CD14-positive monocyte (primary cell): ENCODE results near the gene TIAM2. TPM values are rescaled to one million over a fixed set of nuclear protein-coding genes. Genes with fewer than 3 reads are reported as not detected.

ENCODE experiments used
- DNase-seq, 3 donors: peaks; one replicate each; pipeline ENCODE4 v3.0.0-alpha.2; 2011 to 2022
- H2AFZ ChIP-seq: 2 replicates; pipeline ENCODE4 v1.6.0; 2012; ENCODE audit warnings: mild to moderate bottlenecking, low read depth, low read length, inconsistent platforms; ENCODE audit not compliant: insufficient read depth, poor library complexity, severe bottlenecking
- H3K27ac ChIP-seq, 2 donors: 1 replicate in 1 of 2; 2 replicates in 1 of 2; pipeline ENCODE4 v1.5.1; 2012 to 2013; ENCODE audit warnings: low read length in 2 of 2, control low read depth in 1 of 2, inconsistent platforms in 1 of 2, low read depth in 1 of 2, mild to moderate bottlenecking in 1 of 2
- H3K27me3 ChIP-seq, 2 donors: one replicate each; pipeline versions ENCODE4 v1.6.0 to v1.6.1; 2011 to 2013; ENCODE audit warnings: low read length in 2 of 2; ENCODE audit not compliant: control insufficient read depth in 2 of 2, insufficient read depth in 2 of 2
- H3K36me3 ChIP-seq, 2 donors: replicated peaks in 1 of 2; 1 replicate in 1 of 2; 2 replicates in 1 of 2; pipeline versions ENCODE4 v1.5.1 to v1.6.1; 2012 to 2013; ENCODE audit warnings: low read length in 2 of 2, control low read depth in 1 of 2, inconsistent platforms in 1 of 2, mild to moderate bottlenecking in 1 of 2; ENCODE audit not compliant: insufficient read depth in 2 of 2, control insufficient read depth in 1 of 2
- H3K4me1 ChIP-seq, 2 donors: 1 replicate in 1 of 2; 2 replicates in 1 of 2; pipeline versions ENCODE4 v1.5.1 to v1.6.1; 2012 to 2013; ENCODE audit warnings: low read length in 2 of 2, control low read depth in 1 of 2, inconsistent platforms in 1 of 2, mild to moderate bottlenecking in 1 of 2, moderate library complexity in 1 of 2; ENCODE audit not compliant: insufficient read depth in 2 of 2, control insufficient read depth in 1 of 2
- H3K4me2 ChIP-seq: replicated peaks from 2 replicates; pipeline ENCODE3; 2012; ENCODE audit warnings: low read length, moderate library complexity, mild to moderate bottlenecking; ENCODE audit not compliant: poor library complexity, severe bottlenecking; ENCODE audit errors: extremely low read depth
- H3K4me3 ChIP-seq, 3 experiments: fragments of 200-600 bp in 1 of 3; sonication (generic) in 1 of 3; replicated peaks in 1 of 3; 1 replicate in 2 of 3; 2 replicates in 1 of 3; pipeline ENCODE4 v1.5.1; 2011 to 2013; ENCODE audit warnings: low read length in 3 of 3, mild to moderate bottlenecking in 3 of 3, control low read depth in 2 of 3, low read depth in 2 of 3, inconsistent platforms in 1 of 3, moderate library complexity in 1 of 3
- H3K79me2 ChIP-seq: 2 replicates; pipeline ENCODE4 v1.6.0; 2012; ENCODE audit warnings: mild to moderate bottlenecking, control low read depth, inconsistent platforms, low read length, moderate library complexity; ENCODE audit not compliant: insufficient read depth
- H3K9ac ChIP-seq: 2 replicates; pipeline ENCODE4 v1.6.0; 2017; ENCODE audit warnings: low read length, mild to moderate bottlenecking; ENCODE audit not compliant: insufficient read depth, poor library complexity, severe bottlenecking
- H3K9me3 ChIP-seq, 2 donors: replicated peaks in 1 of 2; 1 replicate in 1 of 2; 2 replicates in 1 of 2; pipeline versions ENCODE4 v1.5.1 to v1.6.1; 2012 to 2013; ENCODE audit warnings: low read length in 2 of 2, control low read depth in 1 of 2; ENCODE audit not compliant: control insufficient read depth in 1 of 2, insufficient read depth in 1 of 2
- H4K20me1 ChIP-seq: 2 replicates; pipeline ENCODE4 v1.6.0; 2012; ENCODE audit warnings: mild to moderate bottlenecking, low read length, control low read depth, moderate library complexity; ENCODE audit not compliant: insufficient read depth
- H3K27ac Mint-ChIP-seq, 7 donors: one replicate each; pipeline ENCODE4 v1.8.0; 2020; ENCODE audit warnings: mild to moderate bottlenecking in 7 of 7, mixed read lengths in 7 of 7, moderate library complexity in 6 of 7, inconsistent platforms in 2 of 7
- H3K27me3 Mint-ChIP-seq, 3 donors: one replicate each; pipeline ENCODE4 v1.8.0; 2021 to 2022; ENCODE audit warnings: low read depth in 3 of 3, mild to moderate bottlenecking in 3 of 3, mixed read lengths in 3 of 3, moderate library complexity in 3 of 3, inconsistent platforms in 1 of 3
- H3K36me3 Mint-ChIP-seq, 2 donors: one replicate each; pipeline ENCODE4 v1.8.0; 2020; ENCODE audit warnings: mixed read lengths in 2 of 2, inconsistent platforms in 1 of 2, mild to moderate bottlenecking in 1 of 2
- H3K4me1 Mint-ChIP-seq: one replicate; pipeline ENCODE4 v1.8.0; 2020; ENCODE audit warnings: mild to moderate bottlenecking, mixed read lengths
- H3K4me3 Mint-ChIP-seq, 2 donors: one replicate each; pipeline ENCODE4 v1.8.0; 2020; ENCODE audit warnings: mild to moderate bottlenecking in 2 of 2, mixed read lengths in 2 of 2, moderate library complexity in 1 of 2
- H3K9me3 Mint-ChIP-seq, 7 donors: one replicate each; pipeline ENCODE4 v1.8.0; 2020 to 2022; ENCODE audit warnings: mixed read lengths in 7 of 7, mild to moderate bottlenecking in 6 of 7, moderate library complexity in 6 of 7, inconsistent platforms in 2 of 7
- CTCF ChIP-seq: fragments of 200-600 bp; IDR thresholded peaks from one replicate; pipeline ENCODE4 v1.8.0; 2022; ENCODE audit warnings: antibody characterized with exemption, mild to moderate bottlenecking
- WGBS: methylation state at CpG from one replicate; pipeline ENCODE4 v1.1.5; 2013; ENCODE audit warnings: missing lambda C conversion rate; ENCODE audit not compliant: insufficient coverage; 5-methylcytosine and 5-hydroxymethylcytosine counted together
- intact Hi-C, 2 donors: fragments of 100-400 bp; cut with micrococcal nuclease; formaldehyde crosslinking; loops; one replicate each; pipeline versions ENCODE4 v1.15.0 to v1.15.1; 2023
- polyA plus RNA-seq, 3 donors: library from polyadenylated mRNA; depleted of rRNA in 1 of 3; unstranded in 2 of 3; stranded (reverse) in 1 of 3; fragments of 300-500 nt in 2 of 3; fragments of >200 nt in 1 of 3; fragmentation: Illumina TruSeq in 2 of 3; gene quantifications; 1 replicate in 2 of 3; 2 replicates in 1 of 3; pipeline ENCODE4 v1.2.3, GENCODE V29; 2012 to 2021

The TIAM2 gene
- polyA plus RNA-seq, 3 donors: 0.25 to 4.2 (median 0.67) TPM

GRCh38 chr6:155120034-155120433 is 124.9 kb downstream of the TIAM2 start:
- no peaks in the 10 kb centered on the region for H3K36me3 ChIP-seq
- Mint-ChIP-seq H3K27ac (no peak overlapping the region), H3K27me3 (peaks cover 2 to 4% (median 4%) of the 10 kb centered on the region in 3 donors), H3K9me3 (peaks cover 0 to 1% (median 0%) of the 10 kb centered on the region in 7 donors), H3K4me3 (no peak overlapping the region), H3K36me3 (no peaks in the 10 kb centered on the region), H3K4me1 (peaks cover 11% of the 10 kb centered on the region)
- no peaks in the 10 kb centered on the region for H3K9me3 ChIP-seq
- no peak overlapping the region for H3K4me3 ChIP-seq
- no peak overlapping the region for H3K4me2 ChIP-seq
- no peaks in the 10 kb centered on the region for H4K20me1 ChIP-seq
- no peaks in the 10 kb centered on the region for H3K27me3 ChIP-seq
- TF ChIP-seq CTCF: no peak
- no peak overlapping the region for H3K27ac ChIP-seq
- WGBS: 83% methylated on average over 6 of the region's 6 CpGs
- H2AFZ ChIP-seq: no peak overlapping the region
- intact Hi-C loops: no loop called here
- H3K9ac ChIP-seq: no peak overlapping the region
- no peaks in the 10 kb centered on the region for H3K4me1 ChIP-seq
- no peaks in the 10 kb centered on the region for H3K79me2 ChIP-seq
- DNase-seq: no peak

- H3K9me3 ChIP-seq: no peaks in the 10 kb centered on the region
- Mint-ChIP-seq H3K4me3 (peak overlapping the region in 1 of 2 donors; percentile 40), H3K4me1 (peaks cover 11% of the 10 kb centered on the region), H3K9me3 (peaks cover 0 to 1% (median 0%) of the 10 kb centered on the region in 7 donors), H3K27ac (no peak overlapping the region), H3K36me3 (no peaks in the 10 kb centered on the region), H3K27me3 (peaks cover 2 to 4% (median 4%) of the 10 kb centered on the region in 3 donors)
- no peak overlapping the region for H3K4me3 ChIP-seq
- TF ChIP-seq CTCF: no peak
- intact Hi-C loops: no loop called here
- DNase-seq: no peak
- no peaks in the 10 kb centered on the region for H3K27me3 ChIP-seq
- H3K27ac ChIP-seq: no peak overlapping the region
- H3K36me3 ChIP-seq: no peaks in the 10 kb centered on the region
- no peaks in the 10 kb centered on the region for H3K79me2 ChIP-seq
- no peaks in the 10 kb centered on the region for H4K20me1 ChIP-seq
- H2AFZ ChIP-seq: peak overlapping the region; percentile 11
- no peaks in the 10 kb centered on the region for H3K4me1 ChIP-seq
- H3K4me2 ChIP-seq: no peak overlapping the region
- WGBS: no CpG with 5 or more reads among the region's 4 CpGs
- no peak overlapping the region for H3K9ac ChIP-seq
Observed at GRCh38 chr6:155121294-155121693, 126.2 kb downstream of the TIAM2 start.
